ENCODE results near the gene AHCYL1.

GRCh38 chr1:110056776-110057175 is 72.2 kb downstream of the AHCYL1 start:
- TF ChIP-seq POLR2A (IDR thresholded peaks at IDR 0.05; ENCODE audit: low read length) (no peak), GATA1 (IDR thresholded peaks at IDR 0.05; ENCODE audit: low read depth, low read length) (no peak)

Measured in erythroblast (primary cell).